ENCODE measurements around the gene FASTK.
"Not testable (repeated sequence)": the region's sequence is repeated elsewhere in the genome, so short reads cannot be mapped to it uniquely, and the experiment has no call there.

Gene FASTK

GRCh38 chr7:151032936-151033863, 47.4 kb downstream of the FASTK start:
- no peak for DNase-seq (ENCODE audit: insufficient read length, low spot score)
- TF ChIP-seq CTCF (IDR thresholded peaks at IDR 0.05; ENCODE audit: insufficient read depth, missing control alignments) = no peak
- no peak for FAIRE-seq

GRCh38 chr7:151031011-151031410, 49.6 kb downstream of the FASTK start:
- TF ChIP-seq CTCF (IDR thresholded peaks at IDR 0.05; ENCODE audit: insufficient read depth, missing control alignments) = no peak
- DNase-seq (ENCODE audit: insufficient read length, low spot score) (no peak), FAIRE-seq (no peak)

- FAIRE-seq (no peak), DNase-seq (ENCODE audit: insufficient read length, low spot score) (no peak)
- TF ChIP-seq CTCF (IDR thresholded peaks at IDR 0.05; ENCODE audit: insufficient read depth, missing control alignments) = no peak
These were observed 51.6 kb downstream of the FASTK start for GRCh38 chr7:151028948-151029501.

- DNase-seq (ENCODE audit: insufficient read length, low spot score) (peak; percentile 90), FAIRE-seq (no peak)
- peak; percentile 56 for TF ChIP-seq CTCF (IDR thresholded peaks at IDR 0.05; ENCODE audit: insufficient read depth, missing control alignments)
These were observed 52.3 kb downstream of the FASTK start, which contains the start of gene ABCB8 for GRCh38 chr7:151028131-151028947. Gene ABCB8, plus strand, starts transcription at chr7:151028450. Its CDS starts 66 bp downstream, at chr7:151028516.

GRCh38 chr7:151027728-151028130, 52.9 kb downstream of the FASTK start:
- FAIRE-seq; DNase-seq (ENCODE audit: insufficient read length, low spot score): not testable (repeated sequence)

- FAIRE-seq = not testable (repeated sequence)
These were observed 53.6 kb downstream of the FASTK start for GRCh38 chr7:151026771-151027727.

More at GRCh38 chr7:151026771-151027727, 53.6 kb downstream of the FASTK start:
- DNase-seq (ENCODE audit: insufficient read length, low spot score) = not testable (repeated sequence)

Data from D721Med (cell line).